KOPT-K1 (cell line): ENCODE results near the gene ADGRG6.

Source experiments
- H3K27ac ChIP-seq: fragments of 200-600 bp; sonication (generic); 2 replicates; pipeline ENCODE4 v1.5.1; 2016; ENCODE audit warnings: antibody characterized with exemption, mild to moderate bottlenecking, low read depth, low read length; ENCODE audit not compliant: poor library complexity, severe bottlenecking
- H3K36me3 ChIP-seq: fragments of 200-600 bp; sonication (generic); 2 replicates; pipeline ENCODE4 v1.5.1; 2017; ENCODE audit warnings: antibody characterized with exemption, mild to moderate bottlenecking, low read length, moderate library complexity; ENCODE audit not compliant: insufficient read depth
- H3K9me3 ChIP-seq: fragments of 200-600 bp; sonication (generic); 2 replicates; pipeline ENCODE4 v1.5.1; 2017; ENCODE audit warnings: antibody characterized with exemption, low read length, mild to moderate bottlenecking; ENCODE audit not compliant: insufficient read depth, poor library complexity, severe bottlenecking

Gene ADGRG6

DNA sequence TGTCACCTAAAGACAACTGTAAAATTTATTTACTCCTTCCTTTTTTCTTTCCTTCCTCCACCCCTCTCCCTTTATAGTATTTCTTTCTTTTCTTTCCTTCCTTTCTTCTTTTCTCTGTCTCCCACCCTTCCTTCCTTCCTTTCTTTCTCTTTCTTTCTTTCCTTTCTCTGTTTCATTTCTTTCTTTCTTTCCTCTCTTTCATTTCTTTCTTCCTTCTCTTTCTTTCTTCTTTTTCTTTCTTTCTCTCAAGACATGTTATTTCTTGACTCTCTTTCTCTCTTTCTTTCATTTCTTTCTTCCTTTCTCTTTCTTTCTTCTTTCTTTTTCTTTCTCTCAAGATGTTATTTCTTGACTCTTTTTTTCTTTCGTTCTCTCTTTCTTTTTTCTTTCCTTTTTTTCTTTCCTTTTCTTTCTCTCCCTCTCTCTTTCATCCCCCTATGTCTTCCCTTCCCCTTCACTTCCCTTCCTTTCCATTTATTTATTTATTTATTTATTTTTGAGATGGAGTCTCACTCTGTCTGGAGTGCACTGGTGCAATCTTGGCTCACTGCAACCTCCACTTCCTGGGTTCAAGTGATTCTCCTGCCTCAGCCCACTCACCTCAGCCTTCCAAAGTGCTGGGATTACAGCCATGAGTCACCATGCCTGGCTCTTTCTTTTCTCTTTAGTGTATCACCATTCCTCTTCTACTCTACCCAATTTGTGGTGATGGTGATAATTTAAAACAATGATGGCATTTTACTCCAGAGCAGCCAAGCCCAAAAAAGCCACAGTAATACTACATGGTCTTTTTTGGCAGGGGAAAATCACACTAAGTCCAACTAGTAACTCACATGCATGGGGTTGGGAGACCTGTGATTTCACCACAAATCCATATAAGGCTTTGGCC lies 188.2 kb downstream of the ADGRG6 start:
- no peaks in the 10 kb centered on the region for H3K9me3 ChIP-seq
- no peaks in the 10 kb centered on the region for H3K36me3 ChIP-seq
- H3K27ac ChIP-seq, result no peak overlapping the region
